ENCODE results near the gene PSENEN. TPM values are rescaled to one million over a fixed set of nuclear protein-coding genes. Genes with fewer than 3 reads are reported as not detected.

The PSENEN gene
- total and polyA plus RNA-seq, 11 donors = 25.2 to 95.1 (median 42.3) TPM

DNA sequence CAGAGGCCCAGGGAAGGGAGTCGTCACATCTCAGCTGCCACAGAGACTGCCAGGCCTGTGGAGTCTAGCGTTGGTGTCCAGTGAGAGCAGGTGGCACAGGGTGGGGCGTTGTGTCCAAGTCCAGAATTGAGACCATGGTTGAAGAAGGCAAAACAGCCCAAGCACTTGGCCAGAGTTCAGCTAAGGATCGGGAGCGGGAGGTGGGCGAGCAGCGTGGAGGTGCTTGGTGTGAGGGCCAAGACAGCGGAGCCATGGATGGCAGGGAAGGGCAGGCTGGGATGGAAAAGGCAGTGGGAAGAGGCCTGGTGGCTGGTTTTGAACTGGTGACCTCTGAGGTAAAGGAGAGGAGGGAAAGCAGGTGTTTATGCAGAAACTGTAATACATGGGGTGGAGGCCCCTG lies 11.2 kb upstream of the PSENEN start:
- WGBS, 4 donors = 94 to 98% (median 95%) methylated on average over 8 of the region's 8 CpGs

GRCh38 chr19:35734889-35735288 lies 10.6 kb upstream of the PSENEN start:
- WGBS, 4 donors = 79 to 82% (median 81%) methylated on average over 5 of the region's 5 CpGs
- Histone ChIP-seq H3K4me3 (no peak overlapping the region), H3K4me1 (peaks cover 0 to 11% (median 4%) of the 10 kb centered on the region in 12 donors), H3K36me3 (peaks cover 0 to 92% (median 85%) of the 10 kb centered on the region in 9 donors), H3K27me3 (no peaks in the 10 kb centered on the region), H3K9me3 (no peaks in the 10 kb centered on the region), H3K27ac (no peak overlapping the region)
- no peak for DNase-seq
- TF ChIP-seq POLR2A (IDR thresholded peaks at IDR 0.05) = no peak
- TF ChIP-seq, protein P1, sequence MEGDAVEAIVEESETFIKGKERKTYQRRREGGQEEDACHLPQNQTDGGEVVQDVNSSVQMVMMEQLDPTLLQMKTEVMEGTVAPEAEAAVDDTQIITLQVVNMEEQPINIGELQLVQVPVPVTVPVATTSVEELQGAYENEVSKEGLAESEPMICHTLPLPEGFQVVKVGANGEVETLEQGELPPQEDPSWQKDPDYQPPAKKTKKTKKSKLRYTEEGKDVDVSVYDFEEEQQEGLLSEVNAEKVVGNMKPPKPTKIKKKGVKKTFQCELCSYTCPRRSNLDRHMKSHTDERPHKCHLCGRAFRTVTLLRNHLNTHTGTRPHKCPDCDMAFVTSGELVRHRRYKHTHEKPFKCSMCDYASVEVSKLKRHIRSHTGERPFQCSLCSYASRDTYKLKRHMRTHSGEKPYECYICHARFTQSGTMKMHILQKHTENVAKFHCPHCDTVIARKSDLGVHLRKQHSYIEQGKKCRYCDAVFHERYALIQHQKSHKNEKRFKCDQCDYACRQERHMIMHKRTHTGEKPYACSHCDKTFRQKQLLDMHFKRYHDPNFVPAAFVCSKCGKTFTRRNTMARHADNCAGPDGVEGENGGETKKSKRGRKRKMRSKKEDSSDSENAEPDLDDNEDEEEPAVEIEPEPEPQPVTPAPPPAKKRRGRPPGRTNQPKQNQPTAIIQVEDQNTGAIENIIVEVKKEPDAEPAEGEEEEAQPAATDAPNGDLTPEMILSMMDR (IDR thresholded peaks at IDR 0.05) = no peak
- intact Hi-C loops (cut with DNase I) = no loop called here
- ATAC-seq = no peak

More for the DNA sequence above, 11.2 kb upstream of the PSENEN start:
- no peak overlapping the region for H3K4me3 ChIP-seq
- no peaks in the 10 kb centered on the region for H3K27me3 ChIP-seq
- TF ChIP-seq POLR2A (IDR thresholded peaks at IDR 0.05) = no peak
- TF ChIP-seq, protein P1 (IDR thresholded peaks at IDR 0.05) = no peak
- H3K4me1 ChIP-seq = peaks cover 0 to 5% (median 0%) of the 10 kb centered on the region in 12 donors
- H3K27ac ChIP-seq = no peak overlapping the region
- no peaks in the 10 kb centered on the region for H3K9me3 ChIP-seq
- no peak for DNase-seq
- intact Hi-C loops (cut with DNase I) = no loop called here
- peaks cover 0 to 96% (median 91%) of the 10 kb centered on the region in 9 donors for H3K36me3 ChIP-seq
- ATAC-seq = no peak

- Histone ChIP-seq H3K27me3 (no peaks in the 10 kb centered on the region), H3K27ac (no peak overlapping the region), H3K36me3 (peaks cover 0 to 70% (median 62%) of the 10 kb centered on the region in 9 donors), H3K4me3 (no peak overlapping the region), H3K4me1 (peaks cover 3 to 30% (median 14%) of the 10 kb centered on the region in 12 donors), H3K9me3 (no peaks in the 10 kb centered on the region)
- ATAC-seq = no peak
- intact Hi-C loops (cut with DNase I) = no loop called here
- 87 to 91% (median 89%) methylated on average over 17 to 22 of the region's 22 CpGs for WGBS, 4 donors
- TF ChIP-seq POLR2A (IDR thresholded peaks at IDR 0.05) = no peak
- TF ChIP-seq, protein P1 (IDR thresholded peaks at IDR 0.05) = no peak
- no peak for DNase-seq
These were observed 8.3 kb upstream of the PSENEN start for GRCh38 chr19:35736913-35737886.
